K562 (cell line): ENCODE measurements around the gene CLSTN2. TPM values are rescaled to one million over a fixed set of nuclear protein-coding genes. Genes with fewer than 3 reads are reported as not detected.

Experiments
- ATAC-seq: fragments of 200-7000 bp; cut with Tn5 transposase; 3 replicates; pipeline ENCODE4 v1.9.1; 2020; ENCODE audit warnings: moderate library complexity
- BruUV-seq: library from RNA; stranded (reverse); fragments of 400-500 nt; replicated peaks from 2 replicates; lab custom pipeline; 2021; lab: Mats Ljungman, UMichigan
- CTCF ChIA-PET: fragments of 300-600 bp; formaldehyde crosslinking; extraction: SDS; loops from one replicate; lab custom pipeline; 2021; ENCODE audit warnings: low intra/inter-chr PET ratio; lab: Yijun Ruan, JAX
- POLR2A ChIA-PET: fragments of 300-600, 350-650 bp; sonication (Branson Sonifier 250); formaldehyde crosslinking; extraction: SDS; loops from one replicate; lab custom pipeline; 2021; ENCODE audit warnings: antibody characterized with exemption, inconsistent platforms; lab: Yijun Ruan, JAX
- DNase-seq, 4 experiments: peaks; one replicate each; pipeline versions ENCODE4 v3.0.0 to v3.0.0-alpha.2; 2011 to 2018; ENCODE audit warnings: low spot score in 3 of 4, mixed read lengths in 3 of 4; ENCODE audit errors: extremely low read depth in 1 of 4
- FAIRE-seq: peaks from 2 replicates; lab custom pipeline; 2011; peaks lifted over from hg19 to GRCh38; lab: Jason Lieb, UNC
- H2AFZ ChIP-seq: 2 replicates; pipeline ENCODE4 v1.6.0; 2011; ENCODE audit warnings: low read depth, low read length, control low read depth, inconsistent platforms
- H3K27ac ChIP-seq: fragments of 200-600 bp; 3 replicates; pipeline ENCODE4 v1.8.0; 2011; ENCODE audit warnings: low read depth, mild to moderate bottlenecking, control low read depth, inconsistent platforms, low read length, moderate library complexity, mixed read lengths; ENCODE audit errors: extremely low read depth
- H3K27me3 ChIP-seq, 2 experiments: fragments of 300-600 bp in 1 of 2; 2 replicates in 1 of 2; 3 replicates in 1 of 2; pipeline versions ENCODE4 v1.6.0 to v1.8.0; 2011; ENCODE audit warnings: inconsistent platforms in 2 of 2, low read length in 2 of 2, mild to moderate bottlenecking in 1 of 2, mixed read lengths in 1 of 2, moderate library complexity in 1 of 2; ENCODE audit not compliant: control insufficient read depth in 2 of 2, insufficient read depth in 2 of 2
- H3K36me3 ChIP-seq: fragments of 300-600 bp; 3 replicates; pipeline ENCODE4 v1.8.0; 2011; ENCODE audit warnings: mild to moderate bottlenecking, low read length, inconsistent platforms; ENCODE audit not compliant: control insufficient read depth, insufficient read depth
- H3K4me1 ChIP-seq, 2 experiments: fragments of 200-600 bp in 1 of 2; replicated peaks in 1 of 2; 2 replicates in 1 of 2; 3 replicates in 1 of 2; pipeline versions ENCODE4 v1.5.1 to v1.8.0; 2011; ENCODE audit warnings: inconsistent platforms in 2 of 2, low read length in 2 of 2, mild to moderate bottlenecking in 1 of 2, mixed read lengths in 1 of 2, moderate library complexity in 1 of 2; ENCODE audit not compliant: control insufficient read depth in 2 of 2, insufficient read depth in 2 of 2
- H3K4me2 ChIP-seq: 2 replicates; pipeline ENCODE4 v1.6.1; 2011; ENCODE audit warnings: low read length, control low read depth, inconsistent platforms, mixed read lengths; ENCODE audit not compliant: insufficient read depth
- H3K4me3 ChIP-seq: fragments of 200-600 bp; sonication (generic), shearing (Covaris generic); 2 replicates; pipeline ENCODE4 v1.5.1; 2016; ENCODE audit warnings: control low read depth, inconsistent platforms
- H3K79me2 ChIP-seq: fragments of 200-600 bp; 3 replicates; pipeline ENCODE4 v1.8.0; 2011; ENCODE audit warnings: low read length, inconsistent platforms; ENCODE audit not compliant: control insufficient read depth, insufficient read depth
- H3K9ac ChIP-seq, 2 experiments: 2 replicates each; pipeline versions ENCODE4 v1.6.0 to v1.6.1; 2011; ENCODE audit warnings: low read depth in 2 of 2, low read length in 2 of 2, control low read depth in 1 of 2, inconsistent platforms in 1 of 2, mild to moderate bottlenecking in 1 of 2, mixed read lengths in 1 of 2; ENCODE audit not compliant: insufficient read depth in 1 of 2
- H3K9me1 ChIP-seq: one replicate; pipeline ENCODE4 v1.6.0; 2011; ENCODE audit warnings: inconsistent platforms, mild to moderate bottlenecking, low read length, moderate library complexity; ENCODE audit not compliant: control insufficient read depth, insufficient read depth
- H3K9me3 ChIP-seq: replicated peaks from 2 replicates; pipeline ENCODE4 v1.5.1; 2011; ENCODE audit warnings: low read depth, low read length, inconsistent platforms; ENCODE audit not compliant: control insufficient read depth, insufficient read depth
- H4K20me1 ChIP-seq: replicated peaks from 2 replicates; pipeline ENCODE4 v1.6.1; 2011; ENCODE audit warnings: low read length, inconsistent platforms, mixed read lengths; ENCODE audit not compliant: control insufficient read depth, insufficient read depth
- ZNF436 ChIP-seq: fragments of 250-450, 450-650 bp; sonication (Bioruptor Pico); formaldehyde crosslinking; IDR thresholded peaks from 2 replicates; pipeline ENCODE4 v1.7.0; 2020; ENCODE audit warnings: mild to moderate bottlenecking
- ZNF561 ChIP-seq: fragments of 450-650 bp; formaldehyde crosslinking; conservative IDR thresholded peaks from 2 replicates; pipeline ENCODE4 v1.4.0; 2020; ENCODE audit warnings: mild to moderate bottlenecking, moderate library complexity
- WGBS: fragments of 100-300 bp; shearing (Covaris generic); methylation state at CpG from one replicate; pipeline ENCODE4 v1.1.6; 2016; ENCODE audit warnings: low coverage, mixed read lengths; ENCODE audit not compliant: insufficient coverage; ENCODE audit errors: missing lambda C conversion rate; 5-methylcytosine and 5-hydroxymethylcytosine counted together
- in situ Hi-C: fragments of 300-500 bp; cut with MboI; formaldehyde crosslinking; loops from 4 replicates; pipeline ENCODE4 v1.15.0; 2018; ENCODE audit warnings: inconsistent platforms, mixed read lengths
- intact Hi-C: fragments of 100-400 bp; cut with micrococcal nuclease; formaldehyde crosslinking; loops from 2 replicates; pipeline ENCODE4 v1.14.2; 2022
- polyA plus RNA-seq, 8 experiments: library from polyadenylated mRNA; depleted of rRNA in 4 of 8; stranded (reverse) in 5 of 8; unstranded in 3 of 8; fragments of >200 nt; fragmentation: Nextera tagmentation in 2 of 8; fragmentation: Illumina TruSeq in 1 of 8; extraction: Ambion mirVana in 2 of 8; extraction: Trizol in 1 of 8; gene quantifications; 2 replicates each; pipeline versions ENCODE4 v1.2.1 to v1.2.3, GENCODE V29; 2011 to 2014; ENCODE audit warnings: inconsistent platforms in 1 of 8, missing spikeins in 1 of 8
- total RNA-seq, 7 experiments: library from RNA; depleted of rRNA in 6 of 7; stranded (reverse); fragments of >200 nt in 6 of 7; fragmentation: Illumina TruSeq in 2 of 7; extraction: Trizol in 2 of 7; gene quantifications; 2 replicates each; pipeline versions ENCODE4 v1.2.1 to v1.2.3, GENCODE V29; 2011 to 2021; ENCODE audit warnings: low replicate concordance in 1 of 7
- TF ChIP-seq, protein P1 (sequence below), 2 experiments: fragments of 200-800 bp in 1 of 2; sonication (Bioruptor generic) in 1 of 2; sonication (generic) in 1 of 2; formaldehyde crosslinking in 1 of 2; IDR thresholded peaks in 1 of 2; conservative IDR thresholded peaks in 1 of 2; 2 replicates each; pipeline versions ENCODE4 v1.5.0 to v1.6.1; 2016 to 2020; ENCODE audit warnings: missing compliant biosample characterization in 1 of 2, missing genetic modification characterization in 1 of 2, missing genetic modification reagents in 1 of 2
- TF ChIP-seq, protein P2 (sequence below): fragments of 450-650 bp; IDR thresholded peaks from 2 replicates; pipeline ENCODE4 v1.6.1; 2017; ENCODE audit warnings: mild to moderate bottlenecking, moderate library complexity
- TF ChIP-seq, protein P3 (sequence below): fragments of 250-450 bp; sonication (Bioruptor Pico); IDR thresholded peaks from 2 replicates; pipeline ENCODE4 v1.8.0; 2022; ENCODE audit warnings: inconsistent platforms
- TF ChIP-seq, protein P4 (sequence below): fragments of 450-650 bp; IDR thresholded peaks from 2 replicates; pipeline ENCODE4 v1.7.0; 2016; ENCODE audit warnings: borderline replicate concordance

Gene CLSTN2
- total and polyA plus RNA-seq, 9 of the 15 experiments (the other 6 are each of a cell fraction or from before 2014, with no cell fraction given), result 0.02 to 0.04 (median 0.04) TPM; not detected in 6

DNA sequence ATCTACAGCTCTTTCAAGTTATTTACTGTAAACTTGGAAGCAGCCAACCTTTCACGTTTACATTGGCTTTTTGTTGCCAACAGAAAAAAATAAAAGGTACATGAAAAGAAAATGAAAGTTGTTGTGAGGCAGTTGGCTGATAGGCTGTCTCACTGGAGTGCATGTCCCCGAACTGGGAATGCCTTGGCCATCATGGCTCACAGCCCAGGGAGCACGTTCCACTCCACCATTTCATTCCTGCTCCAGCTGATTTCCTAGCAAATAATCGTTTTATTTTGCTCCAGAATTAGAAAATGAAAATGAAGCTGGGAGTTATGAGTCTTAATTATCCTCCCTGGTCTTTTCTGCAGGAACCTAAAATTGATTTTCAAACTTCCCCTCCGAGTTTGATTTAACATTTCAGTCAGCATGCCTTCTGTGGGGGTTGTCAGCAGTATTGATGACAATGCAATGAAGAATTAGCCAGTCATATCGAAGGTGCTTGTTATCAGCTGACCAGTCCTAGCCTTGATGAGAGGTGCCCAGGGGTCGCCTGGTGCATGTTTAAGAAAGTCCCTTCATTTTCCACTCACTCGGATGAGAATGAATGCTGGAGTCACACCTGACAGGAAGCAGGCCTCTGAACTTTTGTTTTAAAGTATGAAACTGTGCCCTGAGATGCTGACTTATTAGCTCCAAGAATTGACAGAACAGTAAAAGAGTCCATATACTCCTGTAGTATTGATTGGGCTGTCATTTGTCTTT, 449.2 kb downstream of the CLSTN2 start:
- in situ Hi-C loops, result no loop called here
- H3K9ac ChIP-seq, result no peak overlapping the region
- no peaks in the 10 kb centered on the region for H3K27me3 ChIP-seq
- no peaks in the 10 kb centered on the region for H3K79me2 ChIP-seq
- no peak for TF ChIP-seq ZNF561 (CRISPR knock-in tag)
- TF ChIP-seq, protein P1, sequence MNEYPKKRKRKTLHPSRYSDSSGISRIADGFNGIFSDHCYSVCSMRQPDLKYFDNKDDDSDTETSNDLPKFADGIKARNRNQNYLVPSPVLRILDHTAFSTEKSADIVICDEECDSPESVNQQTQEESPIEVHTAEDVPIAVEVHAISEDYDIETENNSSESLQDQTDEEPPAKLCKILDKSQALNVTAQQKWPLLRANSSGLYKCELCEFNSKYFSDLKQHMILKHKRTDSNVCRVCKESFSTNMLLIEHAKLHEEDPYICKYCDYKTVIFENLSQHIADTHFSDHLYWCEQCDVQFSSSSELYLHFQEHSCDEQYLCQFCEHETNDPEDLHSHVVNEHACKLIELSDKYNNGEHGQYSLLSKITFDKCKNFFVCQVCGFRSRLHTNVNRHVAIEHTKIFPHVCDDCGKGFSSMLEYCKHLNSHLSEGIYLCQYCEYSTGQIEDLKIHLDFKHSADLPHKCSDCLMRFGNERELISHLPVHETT (CRISPR knock-in tag; conservative IDR thresholded peaks at IDR 0.05 in 1 of 2, IDR thresholded peaks at IDR 0.05 in 1 of 2), result no peak
- TF ChIP-seq, protein P2, sequence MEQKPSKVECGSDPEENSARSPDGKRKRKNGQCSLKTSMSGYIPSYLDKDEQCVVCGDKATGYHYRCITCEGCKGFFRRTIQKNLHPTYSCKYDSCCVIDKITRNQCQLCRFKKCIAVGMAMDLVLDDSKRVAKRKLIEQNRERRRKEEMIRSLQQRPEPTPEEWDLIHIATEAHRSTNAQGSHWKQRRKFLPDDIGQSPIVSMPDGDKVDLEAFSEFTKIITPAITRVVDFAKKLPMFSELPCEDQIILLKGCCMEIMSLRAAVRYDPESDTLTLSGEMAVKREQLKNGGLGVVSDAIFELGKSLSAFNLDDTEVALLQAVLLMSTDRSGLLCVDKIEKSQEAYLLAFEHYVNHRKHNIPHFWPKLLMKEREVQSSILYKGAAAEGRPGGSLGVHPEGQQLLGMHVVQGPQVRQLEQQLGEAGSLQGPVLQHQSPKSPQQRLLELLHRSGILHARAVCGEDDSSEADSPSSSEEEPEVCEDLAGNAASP, result no peak
- TF ChIP-seq, protein P3, sequence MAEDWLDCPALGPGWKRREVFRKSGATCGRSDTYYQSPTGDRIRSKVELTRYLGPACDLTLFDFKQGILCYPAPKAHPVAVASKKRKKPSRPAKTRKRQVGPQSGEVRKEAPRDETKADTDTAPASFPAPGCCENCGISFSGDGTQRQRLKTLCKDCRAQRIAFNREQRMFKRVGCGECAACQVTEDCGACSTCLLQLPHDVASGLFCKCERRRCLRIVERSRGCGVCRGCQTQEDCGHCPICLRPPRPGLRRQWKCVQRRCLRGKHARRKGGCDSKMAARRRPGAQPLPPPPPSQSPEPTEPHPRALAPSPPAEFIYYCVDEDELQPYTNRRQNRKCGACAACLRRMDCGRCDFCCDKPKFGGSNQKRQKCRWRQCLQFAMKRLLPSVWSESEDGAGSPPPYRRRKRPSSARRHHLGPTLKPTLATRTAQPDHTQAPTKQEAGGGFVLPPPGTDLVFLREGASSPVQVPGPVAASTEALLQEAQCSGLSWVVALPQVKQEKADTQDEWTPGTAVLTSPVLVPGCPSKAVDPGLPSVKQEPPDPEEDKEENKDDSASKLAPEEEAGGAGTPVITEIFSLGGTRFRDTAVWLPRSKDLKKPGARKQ (CRISPR knock-in tag), result no peak
- no peak for TF ChIP-seq ZNF436
- TF ChIP-seq, protein P4, sequence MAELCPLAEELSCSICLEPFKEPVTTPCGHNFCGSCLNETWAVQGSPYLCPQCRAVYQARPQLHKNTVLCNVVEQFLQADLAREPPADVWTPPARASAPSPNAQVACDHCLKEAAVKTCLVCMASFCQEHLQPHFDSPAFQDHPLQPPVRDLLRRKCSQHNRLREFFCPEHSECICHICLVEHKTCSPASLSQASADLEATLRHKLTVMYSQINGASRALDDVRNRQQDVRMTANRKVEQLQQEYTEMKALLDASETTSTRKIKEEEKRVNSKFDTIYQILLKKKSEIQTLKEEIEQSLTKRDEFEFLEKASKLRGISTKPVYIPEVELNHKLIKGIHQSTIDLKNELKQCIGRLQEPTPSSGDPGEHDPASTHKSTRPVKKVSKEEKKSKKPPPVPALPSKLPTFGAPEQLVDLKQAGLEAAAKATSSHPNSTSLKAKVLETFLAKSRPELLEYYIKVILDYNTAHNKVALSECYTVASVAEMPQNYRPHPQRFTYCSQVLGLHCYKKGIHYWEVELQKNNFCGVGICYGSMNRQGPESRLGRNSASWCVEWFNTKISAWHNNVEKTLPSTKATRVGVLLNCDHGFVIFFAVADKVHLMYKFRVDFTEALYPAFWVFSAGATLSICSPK, result no peak
- TF ChIP-seq, all 486 proteins: peak for 0
- Histone ChIP-seq H2AFZ (no peak overlapping the region), H3K4me2 (no peak overlapping the region), H3K4me1 (peaks cover 0 to 4% of the 10 kb centered on the region in 2 experiments; a peak in 3 of 5 replicates), H4K20me1 (no peaks in the 10 kb centered on the region), H3K27ac (no peak overlapping the region), H3K9me1 (no peaks in the 10 kb centered on the region), H3K36me3 (no peaks in the 10 kb centered on the region), H3K9me3 (no peaks in the 10 kb centered on the region), H3K4me3 (no peak overlapping the region)
- ATAC-seq, result no peak
- DNase-seq, result no peak
- intact Hi-C loops, result no loop called here
- no TSS peak for BruUV-seq
- CTCF ChIA-PET, result no interaction called here
- FAIRE-seq, result no peak
- POLR2A ChIA-PET, result no interaction called here
- WGBS, result 1% methylated on average over 8 of the region's 8 CpGs
